HG02981 (cell line): ENCODE results near the gene VCP.

ENCODE experiments used
- ATAC-seq: cut with Tn5 transposase; IDR thresholded peaks from one replicate; pipeline ENCODE4 v1.9.1; 2021; ENCODE audit warnings: mild to moderate bottlenecking, moderate library complexity; ENCODE audit not compliant: unreplicated experiment

The VCP gene

GRCh38 chr9:35103660-35104191 is 31.3 kb upstream of the VCP start:
- ATAC-seq, result no peak

- peak; percentile 92 for ATAC-seq
Measured at GRCh38 chr9:35102769-35103659, 30.6 kb upstream of the VCP start, which contains the start of gene STOML2. STOML2 (minus strand) TSS chr9:35103131; CDS start chr9:35103094, 37 bp downstream.

- ATAC-seq, result no peak
Measured at GRCh38 chr9:35102465-35102768, 30.0 kb upstream of the VCP start.

GRCh38 chr9:35097573-35097972 is 25.1 kb upstream of the VCP start:
- no peak for ATAC-seq

- ATAC-seq, result peak; percentile 91
Measured at GRCh38 chr9:35096035-35096849, 23.8 kb upstream of the VCP start, which contains the start of gene PIGO. PIGO (minus strand) TSS chr9:35096591; CDS start chr9:35095565, 1,026 bp downstream.

GRCh38 chr9:35091536-35091935 is 19.1 kb upstream of the VCP start:
- ATAC-seq, result no peak

GRCh38 chr9:35089434-35089833 is 17.0 kb upstream of the VCP start:
- no peak for ATAC-seq

GRCh38 chr9:35085078-35085477 is 12.7 kb upstream of the VCP start:
- ATAC-seq, result no peak

GRCh38 chr9:35079426-35080341 is 7.3 kb upstream of the VCP start, which contains the start of gene FANCG:
FANCG (minus strand) TSS chr9:35079942; CDS start chr9:35079524, 418 bp downstream.
- peak; percentile 78 for ATAC-seq

- no peak for ATAC-seq
Measured at GRCh38 chr9:35079041-35079425, 6.6 kb upstream of the VCP start.

- ATAC-seq, result no peak
Measured at GRCh38 chr9:35078066-35078465, 5.6 kb upstream of the VCP start.

- no peak for ATAC-seq
Measured at GRCh38 chr9:35076848-35077247, 4.4 kb upstream of the VCP start.

- no peak for ATAC-seq
Measured at GRCh38 chr9:35075358-35075757, 2.9 kb upstream of the VCP start.

GRCh38 chr9:35074791-35075190 is 2.4 kb upstream of the VCP start:
- ATAC-seq, result no peak

- ATAC-seq, result no peak
Measured at GRCh38 chr9:35074141-35074540, 1.7 kb upstream of the VCP start.

- no peak for ATAC-seq
Measured at GRCh38 chr9:35073279-35073612, 821 bp upstream of the VCP start.

GRCh38 chr9:35071814-35072460 is 488 bp downstream of the VCP start:
- peak; percentile 44 for ATAC-seq

- no peak for ATAC-seq
Measured at GRCh38 chr9:35070823-35071813, 1.3 kb downstream of the VCP start.

- no peak for ATAC-seq
Measured at GRCh38 chr9:35069020-35069419, 3.4 kb downstream of the VCP start.
